WTC11 (cell line): ENCODE results near the gene OPA1.

Experiments
- CTCF ChIP-seq: fragments of 200-600 bp; IDR thresholded peaks from 2 replicates; pipeline ENCODE4 v1.8.0; 2022; ENCODE audit warnings: antibody characterized with exemption
- IRF2 ChIP-seq: sonication (generic); formaldehyde crosslinking; IDR thresholded peaks from 2 replicates; pipeline ENCODE4 v1.8.0; 2022; ENCODE audit warnings: low read depth, missing genetic modification reagents, borderline replicate concordance
- NR1H2 ChIP-seq: sonication (generic); formaldehyde crosslinking; IDR thresholded peaks from 2 replicates; pipeline ENCODE4 v1.9.0; 2021; ENCODE audit warnings: mild to moderate bottlenecking, moderate library complexity, missing genetic modification reagents
- NR3C1 ChIP-seq: sonication (generic); formaldehyde crosslinking; conservative IDR thresholded peaks from 2 replicates; pipeline ENCODE4 v1.8.1; 2023; ENCODE audit warnings: low read depth, mild to moderate bottlenecking, missing genetic modification reagents
- TEAD1 ChIP-seq: sonication (generic); formaldehyde crosslinking; IDR thresholded peaks from 2 replicates; pipeline ENCODE4 v1.8.0; 2022; ENCODE audit warnings: mild to moderate bottlenecking, missing genetic modification reagents
- ZBTB43 ChIP-seq: sonication (generic); formaldehyde crosslinking; IDR thresholded peaks from 2 replicates; pipeline ENCODE4 v1.8.1; 2023; ENCODE audit warnings: mild to moderate bottlenecking, missing genetic modification reagents
- ZNF138 ChIP-seq: sonication (generic); formaldehyde crosslinking; conservative IDR thresholded peaks from 2 replicates; pipeline ENCODE4 v1.8.1; 2022; ENCODE audit warnings: mild to moderate bottlenecking, moderate library complexity, missing genetic modification reagents
- TF ChIP-seq, protein P1 (sequence below): sonication (generic); formaldehyde crosslinking; IDR thresholded peaks from 2 replicates; pipeline ENCODE4 v1.8.0; 2022; ENCODE audit warnings: missing genetic modification reagents
- TF ChIP-seq, protein P2 (sequence below): sonication (generic); formaldehyde crosslinking; IDR thresholded peaks from 2 replicates; pipeline ENCODE4 v1.8.0; 2022; ENCODE audit warnings: mild to moderate bottlenecking, missing genetic modification reagents
- TF ChIP-seq, protein P3 (sequence below): sonication (generic); formaldehyde crosslinking; conservative IDR thresholded peaks from 2 replicates; pipeline ENCODE4 v1.8.1; 2022; ENCODE audit warnings: mild to moderate bottlenecking, missing genetic modification reagents

- TF ChIP-seq TEAD1 (CRISPR knock-in tag) (no peak), ZNF138 (CRISPR knock-in tag) (no peak), NR1H2 (CRISPR knock-in tag) (no peak), CTCF (no peak), IRF2 (CRISPR knock-in tag) (no peak), ZBTB43 (CRISPR knock-in tag) (no peak), NR3C1 (CRISPR knock-in tag) (no peak)
- TF ChIP-seq, protein P1, sequence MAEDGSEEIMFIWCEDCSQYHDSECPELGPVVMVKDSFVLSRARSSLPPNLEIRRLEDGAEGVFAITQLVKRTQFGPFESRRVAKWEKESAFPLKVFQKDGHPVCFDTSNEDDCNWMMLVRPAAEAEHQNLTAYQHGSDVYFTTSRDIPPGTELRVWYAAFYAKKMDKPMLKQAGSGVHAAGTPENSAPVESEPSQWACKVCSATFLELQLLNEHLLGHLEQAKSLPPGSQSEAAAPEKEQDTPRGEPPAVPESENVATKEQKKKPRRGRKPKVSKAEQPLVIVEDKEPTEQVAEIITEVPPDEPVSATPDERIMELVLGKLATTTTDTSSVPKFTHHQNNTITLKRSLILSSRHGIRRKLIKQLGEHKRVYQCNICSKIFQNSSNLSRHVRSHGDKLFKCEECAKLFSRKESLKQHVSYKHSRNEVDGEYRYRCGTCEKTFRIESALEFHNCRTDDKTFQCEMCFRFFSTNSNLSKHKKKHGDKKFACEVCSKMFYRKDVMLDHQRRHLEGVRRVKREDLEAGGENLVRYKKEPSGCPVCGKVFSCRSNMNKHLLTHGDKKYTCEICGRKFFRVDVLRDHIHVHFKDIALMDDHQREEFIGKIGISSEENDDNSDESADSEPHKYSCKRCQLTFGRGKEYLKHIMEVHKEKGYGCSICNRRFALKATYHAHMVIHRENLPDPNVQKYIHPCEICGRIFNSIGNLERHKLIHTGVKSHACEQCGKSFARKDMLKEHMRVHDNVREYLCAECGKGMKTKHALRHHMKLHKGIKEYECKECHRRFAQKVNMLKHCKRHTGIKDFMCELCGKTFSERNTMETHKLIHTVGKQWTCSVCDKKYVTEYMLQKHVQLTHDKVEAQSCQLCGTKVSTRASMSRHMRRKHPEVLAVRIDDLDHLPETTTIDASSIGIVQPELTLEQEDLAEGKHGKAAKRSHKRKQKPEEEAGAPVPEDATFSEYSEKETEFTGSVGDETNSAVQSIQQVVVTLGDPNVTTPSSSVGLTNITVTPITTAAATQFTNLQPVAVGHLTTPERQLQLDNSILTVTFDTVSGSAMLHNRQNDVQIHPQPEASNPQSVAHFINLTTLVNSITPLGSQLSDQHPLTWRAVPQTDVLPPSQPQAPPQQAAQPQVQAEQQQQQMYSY (CRISPR knock-in tag): no peak
- TF ChIP-seq, protein P2, sequence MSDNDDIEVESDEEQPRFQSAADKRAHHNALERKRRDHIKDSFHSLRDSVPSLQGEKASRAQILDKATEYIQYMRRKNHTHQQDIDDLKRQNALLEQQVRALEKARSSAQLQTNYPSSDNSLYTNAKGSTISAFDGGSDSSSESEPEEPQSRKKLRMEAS (CRISPR knock-in tag): no peak
- TF ChIP-seq, protein P3, sequence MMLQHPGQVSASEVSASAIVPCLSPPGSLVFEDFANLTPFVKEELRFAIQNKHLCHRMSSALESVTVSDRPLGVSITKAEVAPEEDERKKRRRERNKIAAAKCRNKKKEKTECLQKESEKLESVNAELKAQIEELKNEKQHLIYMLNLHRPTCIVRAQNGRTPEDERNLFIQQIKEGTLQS: no peak
Observed at GRCh38 chr3:193711964-193712598, 119.1 kb downstream of the OPA1 start.
